IMR-90 (cell line): ENCODE data around the gene PGR. TPM values are rescaled to one million over a fixed set of nuclear protein-coding genes. Genes with fewer than 3 reads are reported as not detected.

Experiments used
- ATAC-seq: fragments of 200-7000 bp; cut with Tn5 transposase; 2 replicates; pipeline ENCODE4 v1.9.1; 2020; ENCODE audit warnings: low read depth, mild to moderate bottlenecking, moderate library complexity
- BruUV-seq: library from RNA; stranded (reverse); fragments of 400-500 nt; replicated peaks from 2 replicates; lab custom pipeline; 2021; lab: Mats Ljungman, UMichigan
- CTCF ChIA-PET: fragments of 300-600 bp; formaldehyde crosslinking; extraction: SDS; loops from one replicate; lab custom pipeline; 2021; ENCODE audit warnings: antibody characterized with exemption; lab: Yijun Ruan, JAX
- POLR2A ChIA-PET: fragments of 300-600 bp; sonication (Branson Sonifier 250); formaldehyde crosslinking; loops from one replicate; lab custom pipeline; 2022; ENCODE audit warnings: antibody characterized with exemption; ENCODE audit not compliant: unreplicated experiment; lab: Charles Lee
- DNase-seq: peaks from one replicate; pipeline ENCODE4 v3.0.0; 2013
- H2AFZ ChIP-seq: replicated peaks from 2 replicates; pipeline ENCODE3; 2013; ENCODE audit warnings: low read length, mild to moderate bottlenecking; ENCODE audit not compliant: poor library complexity
- H2AK5ac ChIP-seq: 2 replicates; pipeline ENCODE4 v1.6.1; 2013; ENCODE audit warnings: low read depth, low read length, inconsistent platforms
- H2AK9ac ChIP-seq: replicated peaks from 2 replicates; pipeline ENCODE3; 2013; ENCODE audit warnings: mild to moderate bottlenecking, low read depth, low read length, moderate library complexity; ENCODE audit not compliant: poor library complexity
- H2BK120ac ChIP-seq: 2 replicates; pipeline ENCODE4 v1.6.1; 2013; ENCODE audit warnings: low read depth, low read length, inconsistent platforms
- H2BK15ac ChIP-seq: 3 replicates; pipeline ENCODE4 v1.6.1; 2013; ENCODE audit warnings: low read depth, low read length, inconsistent platforms
- H2BK20ac ChIP-seq: 2 replicates; pipeline ENCODE4 v1.6.1; 2013; ENCODE audit warnings: low read depth, mild to moderate bottlenecking, inconsistent platforms, low read length, moderate library complexity
- H2BK5ac ChIP-seq: 2 replicates; pipeline ENCODE4 v1.6.1; 2013; ENCODE audit warnings: mild to moderate bottlenecking, low read depth, low read length, inconsistent platforms; ENCODE audit not compliant: poor library complexity, severe bottlenecking
- H3K14ac ChIP-seq: replicated peaks from 2 replicates; pipeline ENCODE4 v1.6.1; 2013; ENCODE audit warnings: low read depth, low read length, inconsistent platforms
- H3K18ac ChIP-seq: 2 replicates; pipeline ENCODE4 v1.6.1; 2013; ENCODE audit warnings: low read depth, low read length, control low read depth
- H3K23ac ChIP-seq: 2 replicates; pipeline ENCODE4 v1.6.1; 2013; ENCODE audit warnings: low read depth, low read length, inconsistent platforms
- H3K27ac ChIP-seq: 2 replicates; pipeline ENCODE4 v1.5.1; 2013; ENCODE audit warnings: mild to moderate bottlenecking, control low read depth, low read length; ENCODE audit not compliant: insufficient read depth
- H3K27me3 ChIP-seq: 2 replicates; pipeline ENCODE4 v1.6.1; 2013; ENCODE audit warnings: low read length; ENCODE audit not compliant: control insufficient read depth, insufficient read depth
- H3K36me3 ChIP-seq: 2 replicates; pipeline ENCODE4 v1.6.1; 2013; ENCODE audit warnings: low read length, mixed read lengths; ENCODE audit not compliant: control insufficient read depth, insufficient read depth
- H3K4ac ChIP-seq: 2 replicates; pipeline ENCODE4 v1.6.1; 2013; ENCODE audit warnings: low read depth, low read length, inconsistent platforms
- H3K4me1 ChIP-seq: 2 replicates; pipeline ENCODE4 v1.6.1; 2013; ENCODE audit warnings: low read length, mixed read lengths; ENCODE audit not compliant: control insufficient read depth, insufficient read depth
- H3K4me2 ChIP-seq: 2 replicates; pipeline ENCODE4 v1.6.1; 2013; ENCODE audit warnings: low read depth, mild to moderate bottlenecking, control low read depth, low read length, moderate library complexity
- H3K4me3 ChIP-seq: 2 replicates; pipeline ENCODE4 v1.5.1; 2013; ENCODE audit warnings: low read depth, mild to moderate bottlenecking, control low read depth, low read length, moderate library complexity; ENCODE audit not compliant: insufficient read depth
- H3K56ac ChIP-seq: 2 replicates; pipeline ENCODE4 v1.6.1; 2013; ENCODE audit warnings: low read length, inconsistent platforms; ENCODE audit not compliant: insufficient read depth; ENCODE audit errors: extremely low read depth
- H3K79me1 ChIP-seq, 2 experiments: 2 replicates each; pipeline ENCODE4 v1.6.1; 2013; ENCODE audit warnings: low read length in 2 of 2, inconsistent platforms in 1 of 2, low read depth in 1 of 2
- H3K9ac ChIP-seq: 2 replicates; pipeline ENCODE4 v1.6.1; 2013; ENCODE audit warnings: low read depth, low read length, control low read depth
- H3K9me1 ChIP-seq: 2 replicates; pipeline ENCODE4 v1.6.1; 2013; ENCODE audit warnings: low read length, inconsistent platforms; ENCODE audit not compliant: insufficient read depth
- H3K9me3 ChIP-seq: 2 replicates; pipeline ENCODE4 v1.6.1; 2013; ENCODE audit warnings: low read length; ENCODE audit not compliant: control insufficient read depth, insufficient read depth
- H4K20me1 ChIP-seq: 2 replicates; pipeline ENCODE4 v1.6.1; 2013; ENCODE audit warnings: low read length, inconsistent platforms; ENCODE audit not compliant: insufficient read depth
- H4K5ac ChIP-seq: 2 replicates; pipeline ENCODE4 v1.6.1; 2013; ENCODE audit warnings: mild to moderate bottlenecking, low read depth, low read length, control low read depth
- H4K8ac ChIP-seq, 2 experiments: 2 replicates each; pipeline ENCODE4 v1.6.1; 2013; ENCODE audit warnings: low read depth in 2 of 2, low read length in 2 of 2, control low read depth in 1 of 2, inconsistent platforms in 1 of 2
- H4K91ac ChIP-seq: 2 replicates; pipeline ENCODE4 v1.6.1; 2013; ENCODE audit warnings: low read depth, low read length, inconsistent platforms; ENCODE audit not compliant: insufficient read depth
- BHLHE40 ChIP-seq: fragments of 150-350 bp; IDR thresholded peaks from 2 replicates; pipeline ENCODE4 v1.6.1; 2016; ENCODE audit warnings: mild to moderate bottlenecking, low read depth, low read length
- CEBPB ChIP-seq: IDR thresholded peaks from 2 replicates; pipeline ENCODE4 v1.6.1; 2012; ENCODE audit warnings: low read depth, low read length, improper control_type of control experiment
- CHD1 ChIP-seq: IDR thresholded peaks from 2 replicates; pipeline ENCODE4 v1.6.1; 2012; ENCODE audit warnings: low read depth, low read length, improper control_type of control experiment
- MAFK ChIP-seq: IDR thresholded peaks from 2 replicates; pipeline ENCODE4 v1.6.1; 2012; ENCODE audit warnings: low read depth, low read length, improper control_type of control experiment
- MXI1 ChIP-seq: IDR thresholded peaks from 2 replicates; pipeline ENCODE4 v1.6.1; 2012; ENCODE audit warnings: low read depth, mild to moderate bottlenecking, low read length, moderate library complexity, borderline replicate concordance
- POLR2A ChIP-seq: IDR thresholded peaks from 2 replicates; pipeline ENCODE4 v1.6.1; 2012; ENCODE audit warnings: mild to moderate bottlenecking, low read depth, low read length
- RAD21 ChIP-seq: IDR thresholded peaks from 2 replicates; pipeline ENCODE4 v1.6.1; 2012; ENCODE audit warnings: low read length, improper control_type of control experiment
- RCOR1 ChIP-seq: IDR thresholded peaks from 2 replicates; pipeline ENCODE4 v1.6.1; 2012; ENCODE audit warnings: mild to moderate bottlenecking, low read length, improper control_type of control experiment; ENCODE audit not compliant: insufficient replicate concordance
- RFX5 ChIP-seq: IDR thresholded peaks from 2 replicates; pipeline ENCODE4 v1.8.0; 2012; ENCODE audit warnings: low read depth, mild to moderate bottlenecking, low read length, moderate library complexity
- SMC3 ChIP-seq: fragments of 150-350 bp; IDR thresholded peaks from 2 replicates; pipeline ENCODE4 v1.6.1; 2016; ENCODE audit warnings: low read depth, mild to moderate bottlenecking, antibody characterized with exemption, low read length, moderate library complexity
- dilution Hi-C: fragments of 300-500 bp; cut with HindIII; formaldehyde crosslinking; loops from one replicate; pipeline ENCODE4 v1.14.3; 2018; ENCODE audit warnings: low sequenced_read_pairs; ENCODE audit not compliant: unreplicated experiment
- in situ Hi-C: fragments of 300-500 bp; cut with MboI; formaldehyde crosslinking; loops from 3 replicates; pipeline ENCODE4 v1.14.3; 2019; ENCODE audit warnings: low sequenced_read_pairs, inconsistent platforms, mixed read lengths
- intact Hi-C: fragments of 100-400 bp; cut with micrococcal nuclease; formaldehyde crosslinking; loops from 2 replicates; pipeline ENCODE4 v1.10.0; 2022
- polyA plus RNA-seq, 3 experiments: library from polyadenylated mRNA; depleted of rRNA; stranded (reverse); fragments of >200 nt; gene quantifications; 2 replicates each; pipeline ENCODE4 v1.2.3, GENCODE V29; 2012; ENCODE audit warnings: low replicate concordance in 1 of 3
- total RNA-seq: library from RNA; depleted of rRNA; stranded (reverse); fragments of >200 nt; gene quantifications from 2 replicates; pipeline ENCODE4 v1.2.3, GENCODE V29; 2012
- TF ChIP-seq, protein P1 (sequence below): fragments of 150-350 bp; IDR thresholded peaks from 2 replicates; pipeline ENCODE4 v1.6.1; 2016; ENCODE audit warnings: low read depth, mild to moderate bottlenecking, low read length, moderate library complexity, borderline replicate concordance
- TF ChIP-seq, protein P2 (sequence below): conservative IDR thresholded peaks from 2 replicates; pipeline ENCODE4 v1.5.1; 2012; ENCODE audit warnings: mild to moderate bottlenecking, low read depth, low read length, improper control_type of control experiment

PGR gene
- total and polyA plus RNA-seq, 2 of the 4 experiments (the other 2 are of a cell fraction), result under 0.01 TPM; not detected in 1

DNA sequence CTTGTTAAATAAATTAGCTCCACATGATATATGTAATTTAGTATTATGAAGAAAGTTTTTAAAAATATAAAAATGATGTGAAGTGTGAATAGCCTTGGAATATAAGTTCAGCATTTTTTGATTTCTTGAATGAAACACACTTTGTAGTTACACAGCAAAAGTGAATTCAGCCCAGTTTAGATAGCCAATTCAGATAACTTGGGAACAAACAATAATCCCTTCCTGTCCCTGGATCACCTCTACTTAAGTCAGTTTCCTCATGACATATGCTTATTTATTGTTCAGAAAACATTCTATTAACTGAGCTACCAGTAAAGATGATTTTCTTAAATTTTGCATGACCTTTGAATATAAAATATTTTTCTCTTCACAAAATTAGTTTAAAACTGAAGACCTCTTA is 107.4 kb downstream of the PGR start:
- Histone ChIP-seq H3K27ac (no peak overlapping the region), H2AFZ (no peak overlapping the region), H3K4ac (no peak overlapping the region), H3K9me1 (no peaks in the 10 kb centered on the region), H3K36me3 (no peaks in the 10 kb centered on the region), H3K4me3 (no peak overlapping the region), H3K14ac (no peak overlapping the region), H3K23ac (no peak overlapping the region), H3K27me3 (no peaks in the 10 kb centered on the region), H2AK5ac (no peak overlapping the region), H2BK5ac (no peak overlapping the region), H4K8ac (no peak overlapping the region), H4K5ac (no peak overlapping the region), H2BK120ac (no peak overlapping the region), H4K91ac (no peak overlapping the region), H3K79me1 (no peaks in the 10 kb centered on the region), H2BK20ac (no peak overlapping the region), H3K4me2 (no peak overlapping the region), H2BK15ac (no peak overlapping the region), H3K4me1 (no peaks in the 10 kb centered on the region), H3K18ac (no peak overlapping the region), H2AK9ac (no peak overlapping the region), H3K9me3 (no peaks in the 10 kb centered on the region), H3K9ac (no peak overlapping the region), H3K56ac (no peak overlapping the region), H4K20me1 (no peaks in the 10 kb centered on the region)
- dilution Hi-C loops, result no loop called here
- ChIA-PET POLR2A (no interaction called here), CTCF (no interaction called here)
- in situ Hi-C loops, result no loop called here
- intact Hi-C loops, result no loop called here
- DNase-seq (no peak), ATAC-seq (no peak)
- TF ChIP-seq CHD1, result no peak
- no peak for TF ChIP-seq MXI1
- TF ChIP-seq RCOR1, result no peak
- TF ChIP-seq RFX5, result no peak
- TF ChIP-seq MAFK, result no peak
- no peak for TF ChIP-seq POLR2A
- TF ChIP-seq, protein P1, sequence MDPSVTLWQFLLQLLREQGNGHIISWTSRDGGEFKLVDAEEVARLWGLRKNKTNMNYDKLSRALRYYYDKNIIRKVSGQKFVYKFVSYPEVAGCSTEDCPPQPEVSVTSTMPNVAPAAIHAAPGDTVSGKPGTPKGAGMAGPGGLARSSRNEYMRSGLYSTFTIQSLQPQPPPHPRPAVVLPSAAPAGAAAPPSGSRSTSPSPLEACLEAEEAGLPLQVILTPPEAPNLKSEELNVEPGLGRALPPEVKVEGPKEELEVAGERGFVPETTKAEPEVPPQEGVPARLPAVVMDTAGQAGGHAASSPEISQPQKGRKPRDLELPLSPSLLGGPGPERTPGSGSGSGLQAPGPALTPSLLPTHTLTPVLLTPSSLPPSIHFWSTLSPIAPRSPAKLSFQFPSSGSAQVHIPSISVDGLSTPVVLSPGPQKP, result no peak
- no peak for TF ChIP-seq CEBPB
- no peak for TF ChIP-seq BHLHE40
- no peak for TF ChIP-seq SMC3
- no peak for TF ChIP-seq RAD21
- TF ChIP-seq, protein P2, sequence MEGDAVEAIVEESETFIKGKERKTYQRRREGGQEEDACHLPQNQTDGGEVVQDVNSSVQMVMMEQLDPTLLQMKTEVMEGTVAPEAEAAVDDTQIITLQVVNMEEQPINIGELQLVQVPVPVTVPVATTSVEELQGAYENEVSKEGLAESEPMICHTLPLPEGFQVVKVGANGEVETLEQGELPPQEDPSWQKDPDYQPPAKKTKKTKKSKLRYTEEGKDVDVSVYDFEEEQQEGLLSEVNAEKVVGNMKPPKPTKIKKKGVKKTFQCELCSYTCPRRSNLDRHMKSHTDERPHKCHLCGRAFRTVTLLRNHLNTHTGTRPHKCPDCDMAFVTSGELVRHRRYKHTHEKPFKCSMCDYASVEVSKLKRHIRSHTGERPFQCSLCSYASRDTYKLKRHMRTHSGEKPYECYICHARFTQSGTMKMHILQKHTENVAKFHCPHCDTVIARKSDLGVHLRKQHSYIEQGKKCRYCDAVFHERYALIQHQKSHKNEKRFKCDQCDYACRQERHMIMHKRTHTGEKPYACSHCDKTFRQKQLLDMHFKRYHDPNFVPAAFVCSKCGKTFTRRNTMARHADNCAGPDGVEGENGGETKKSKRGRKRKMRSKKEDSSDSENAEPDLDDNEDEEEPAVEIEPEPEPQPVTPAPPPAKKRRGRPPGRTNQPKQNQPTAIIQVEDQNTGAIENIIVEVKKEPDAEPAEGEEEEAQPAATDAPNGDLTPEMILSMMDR, result no peak
- BruUV-seq, result no TSS peak
